DND-41 (cell line): Measurements from ENCODE around the gene DTD2.

Experiments used
- CTCF ChIP-seq: IDR thresholded peaks from 2 replicates; pipeline ENCODE4 v1.5.1; 2012; ENCODE audit warnings: borderline replicate concordance, low read length, moderate library complexity, mild to moderate bottlenecking; ENCODE audit not compliant: poor library complexity, severe bottlenecking; ENCODE audit errors: extremely low read depth
- EZH2 ChIP-seq: IDR thresholded peaks from 3 replicates; pipeline ENCODE4 v1.6.1; 2012; ENCODE audit warnings: borderline replicate concordance, low read depth, mild to moderate bottlenecking, moderate library complexity, low read length, inconsistent platforms; ENCODE audit not compliant: severe bottlenecking

DNA sequence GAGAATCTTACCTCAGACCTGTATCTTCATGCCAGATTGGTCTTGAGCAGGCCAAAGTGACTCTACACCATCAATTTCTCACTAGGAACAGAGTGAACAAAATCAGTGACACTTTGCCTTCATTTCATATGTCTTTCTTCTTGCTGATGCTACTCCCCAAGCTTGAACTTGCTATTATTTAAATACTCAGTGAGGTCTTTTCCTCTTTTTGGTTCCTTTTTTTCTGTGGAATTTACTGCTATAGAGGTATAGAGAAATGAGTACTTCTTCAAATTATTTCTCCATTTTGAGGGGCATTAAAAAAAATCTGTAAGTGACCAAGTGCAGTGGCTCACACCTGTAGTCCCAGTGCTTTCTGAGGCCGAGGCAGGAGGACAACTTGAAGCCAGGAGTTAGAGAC lies 30.6 kb upstream of the DTD2 start, which contains the start of gene GPR33:
- TF ChIP-seq CTCF: no peak
- no peak for TF ChIP-seq EZH2
